GM12865 (cell line): ENCODE results near the gene CDH4.

Experiments used
- DNase-seq: peaks from one replicate; pipeline ENCODE4 v3.0.0; 2010; ENCODE audit warnings: low read depth
- H3K4me3 ChIP-seq: 2 replicates; pipeline ENCODE4 v1.5.1; 2011; ENCODE audit warnings: mild to moderate bottlenecking, low read depth, low read length, control low read depth
- CTCF ChIP-seq: IDR thresholded peaks from 2 replicates; pipeline ENCODE4 v1.5.1; 2011; ENCODE audit warnings: low read length, control low read depth, low read depth, inconsistent platforms; ENCODE audit not compliant: insufficient read depth; ENCODE audit errors: missing control alignments

CDH4 gene

GRCh38 chr20:61900945-61901293, 648.9 kb downstream of the CDH4 start:
- no peak for TF ChIP-seq CTCF
- H3K4me3 ChIP-seq, result no peak overlapping the region
- DNase-seq, result no peak

GRCh38 chr20:61901392-61902220, 649.5 kb downstream of the CDH4 start:
- H3K4me3 ChIP-seq, result no peak overlapping the region
- DNase-seq, result no peak
- no peak for TF ChIP-seq CTCF

GRCh38 chr20:61902221-61902869, 650.3 kb downstream of the CDH4 start:
- no peak overlapping the region for H3K4me3 ChIP-seq
- DNase-seq, result no peak
- TF ChIP-seq CTCF, result no peak

- DNase-seq, result no peak
- H3K4me3 ChIP-seq, result no peak overlapping the region
- TF ChIP-seq CTCF, result no peak
Observed at GRCh38 chr20:61903575-61904340, 651.7 kb downstream of the CDH4 start.

GRCh38 chr20:61904456-61904855, 652.4 kb downstream of the CDH4 start:
- TF ChIP-seq CTCF, result no peak
- DNase-seq, result no peak

GRCh38 chr20:61905781-61906523, 653.9 kb downstream of the CDH4 start:
- DNase-seq, result no peak
- TF ChIP-seq CTCF, result no peak
- H3K4me3 ChIP-seq, result no peak overlapping the region

More at GRCh38 chr20:61904456-61904855, 652.4 kb downstream of the CDH4 start:
- H3K4me3 ChIP-seq, result no peak overlapping the region
